CD4-positive, alpha-beta T cell treated with Interleukin-6 at 100 ng/mL for 8 hours (primary cell): ENCODE data around the gene PRR3.
A peak's percentile ranks its signal among the peaks of the same experiment; 100 is the strongest.

ENCODE experiments used
- DNase-seq: peaks from one replicate; pipeline ENCODE4 v3.0.0-alpha.2; 2020; ENCODE audit warnings: mixed read lengths, low spot score

The PRR3 gene

DNA sequence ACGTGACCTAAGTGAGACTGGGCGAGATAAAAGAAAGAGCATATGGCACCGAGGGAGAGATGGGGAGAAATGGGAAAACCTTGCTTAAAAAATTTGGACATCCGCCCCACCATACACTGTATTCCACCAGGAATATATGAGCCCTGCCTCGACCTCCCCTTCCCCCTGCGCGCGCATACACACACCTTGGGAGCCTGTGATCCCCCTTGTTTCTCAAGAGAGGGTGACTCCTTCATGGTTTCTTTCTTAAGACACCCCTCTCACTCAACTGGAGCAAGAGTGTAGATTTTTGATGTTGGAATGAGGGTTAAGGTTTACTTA lies 14.6 kb downstream of the PRR3 start:
- no peak for DNase-seq

DNA sequence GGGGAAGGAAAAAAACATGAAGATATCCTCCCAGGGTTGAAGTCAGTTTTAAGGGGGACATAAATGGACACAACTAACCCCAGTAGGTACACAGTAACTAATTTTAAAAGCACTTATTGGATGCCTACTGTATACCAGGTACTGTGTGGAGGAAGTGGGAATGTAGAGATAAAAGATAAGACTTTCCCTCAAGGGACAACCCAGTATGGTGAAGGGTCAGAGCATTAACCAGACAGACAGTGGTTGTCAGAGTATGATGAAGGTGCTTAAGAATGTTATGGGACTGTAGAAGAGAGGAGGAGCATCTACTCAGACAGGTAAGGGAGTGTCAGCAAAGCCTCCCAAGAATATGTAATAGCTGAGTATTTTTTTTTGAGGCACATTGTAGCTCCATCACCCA lies 15.1 kb downstream of the PRR3 start:
- DNase-seq, result no peak

- no peak for DNase-seq
Measured at GRCh38 chr6:30573113-30573512, 16.0 kb downstream of the PRR3 start.

- DNase-seq, result no peak
Measured at GRCh38 chr6:30578051-30578450, 21.0 kb downstream of the PRR3 start.

- DNase-seq, result no peak
Measured at GRCh38 chr6:30583921-30584320, 26.8 kb downstream of the PRR3 start.

- no peak for DNase-seq
Measured at GRCh38 chr6:30589754-30590358, 32.8 kb downstream of the PRR3 start.

DNA sequence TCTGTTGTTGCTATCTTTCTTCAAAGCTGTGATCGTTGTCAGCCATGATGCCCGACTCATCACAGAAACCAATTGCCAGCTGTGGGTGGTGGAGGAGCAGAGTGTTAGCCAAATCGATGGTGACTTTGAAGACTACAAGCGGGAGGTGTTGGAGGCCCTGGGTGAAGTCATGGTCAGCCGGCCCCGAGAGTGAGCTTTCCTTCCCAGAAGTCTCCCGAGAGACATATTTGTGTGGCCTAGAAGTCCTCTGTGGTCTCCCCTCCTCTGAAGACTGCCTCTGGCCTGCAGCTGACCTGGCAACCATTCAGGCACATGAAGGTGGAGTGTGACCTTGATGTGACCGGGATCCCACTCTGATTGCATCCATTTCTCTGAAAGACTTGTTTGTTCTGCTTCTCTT lies 33.4 kb downstream of the PRR3 start:
- no peak for DNase-seq

- DNase-seq, result no peak
Measured at GRCh38 chr6:30591008-30591407, 33.9 kb downstream of the PRR3 start.

- no peak for DNase-seq
Measured at GRCh38 chr6:30592287-30592686, 35.2 kb downstream of the PRR3 start.

DNA sequence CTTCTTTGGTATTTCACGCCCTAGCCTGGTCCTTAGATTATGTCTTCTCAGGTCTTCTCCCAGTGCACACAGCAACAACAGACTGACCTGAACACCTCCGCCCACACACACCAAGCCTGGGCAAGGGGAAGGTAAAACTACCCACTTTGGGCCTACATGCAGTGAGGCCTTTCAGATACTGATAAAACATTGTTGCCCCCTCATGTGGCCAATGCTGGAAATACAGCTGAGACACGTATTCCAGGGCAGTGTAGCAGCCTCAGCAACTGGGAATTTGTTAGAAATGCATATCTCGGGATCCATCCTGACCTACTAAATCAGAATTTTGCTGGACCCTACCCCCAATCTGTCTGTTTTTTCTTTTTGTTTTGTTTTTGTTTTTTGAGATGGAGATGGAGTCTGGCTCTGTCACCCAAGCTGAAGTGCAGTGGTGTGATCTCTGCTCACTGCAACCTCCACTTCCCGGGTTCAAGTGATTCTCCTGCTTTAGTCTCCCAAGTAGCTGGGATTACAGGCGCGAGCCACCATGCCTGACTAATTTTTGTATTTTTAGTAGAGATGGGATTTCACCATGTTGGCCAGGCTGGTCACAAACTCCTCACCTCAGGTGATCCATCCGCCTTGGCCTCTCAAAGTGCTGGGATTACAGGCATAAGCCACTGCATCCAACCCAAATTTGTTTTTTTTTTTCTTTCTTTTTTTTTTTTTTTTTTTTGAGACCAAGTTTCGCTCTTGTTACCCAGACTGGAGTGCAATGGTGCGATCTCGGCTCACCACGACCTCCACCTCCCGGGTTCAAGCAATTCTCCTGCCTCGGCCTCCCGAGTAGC lies 40.4 kb downstream of the PRR3 start:
- DNase-seq, result peak; percentile 72

GRCh38 chr6:30598912-30599624 lies 42.0 kb downstream of the PRR3 start:
- no peak for DNase-seq

DNA sequence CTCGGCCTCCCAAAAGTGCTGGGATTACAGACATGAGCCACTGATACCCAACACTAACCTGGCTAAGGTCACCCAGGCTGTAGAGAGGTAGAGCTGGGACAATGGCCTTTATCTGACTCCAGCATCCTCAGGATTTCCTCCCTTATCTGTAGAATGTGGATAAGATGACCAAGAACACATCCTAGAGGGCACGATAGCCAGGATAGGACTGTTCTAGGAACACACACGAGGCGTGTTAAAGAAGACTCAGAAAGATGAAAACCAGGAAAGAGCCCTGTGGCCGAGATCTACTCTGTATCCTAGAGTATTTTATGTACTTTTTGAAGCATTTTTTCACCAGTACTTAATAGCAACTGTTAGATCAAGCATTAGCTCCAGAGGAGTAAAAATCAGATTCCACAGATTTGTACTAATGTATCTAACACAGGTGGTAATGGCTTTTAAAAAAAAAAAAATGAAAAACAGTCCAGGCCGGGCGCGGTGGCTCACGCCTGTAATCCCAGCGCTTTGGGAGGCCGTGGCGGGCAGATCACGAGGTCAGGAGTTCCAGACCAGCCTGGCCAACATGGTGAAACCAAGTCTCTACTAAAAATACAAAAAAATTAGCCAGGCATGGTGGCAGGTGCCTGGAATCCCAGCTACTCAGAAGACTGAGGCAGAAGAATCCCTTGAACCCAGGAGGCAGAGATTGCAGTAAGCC lies 42.7 kb downstream of the PRR3 start:
- DNase-seq, result no peak

DNA sequence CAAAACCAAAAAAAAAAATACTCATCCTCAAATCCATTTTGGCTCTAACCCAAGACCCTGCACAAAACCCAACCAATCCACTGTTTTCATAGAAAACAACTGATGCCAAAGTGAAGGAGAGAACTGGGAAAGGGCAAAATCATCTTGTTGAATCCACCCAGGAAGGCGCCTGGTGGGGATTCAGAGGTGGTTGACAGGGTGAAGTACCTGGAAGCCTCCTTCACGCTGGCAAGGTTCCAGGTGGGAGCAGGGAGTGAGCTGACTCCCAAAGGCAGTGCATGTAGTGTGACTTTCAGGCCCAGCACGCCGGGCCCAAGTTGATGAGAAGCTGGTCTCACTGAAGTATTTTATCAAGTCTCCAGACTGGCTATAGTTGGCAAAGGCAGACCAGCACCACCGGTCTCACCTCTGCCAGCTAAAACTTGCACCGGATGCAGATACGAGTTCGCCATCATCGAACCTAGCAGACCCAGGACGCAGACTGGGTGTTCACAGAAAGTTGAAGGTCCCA lies 43.4 kb downstream of the PRR3 start:
- no peak for DNase-seq

- DNase-seq, result no peak
Measured at GRCh38 chr6:30601436-30601814, 44.3 kb downstream of the PRR3 start.

GRCh38 chr6:30601815-30602641 lies 44.9 kb downstream of the PRR3 start:
- no peak for DNase-seq

DNA sequence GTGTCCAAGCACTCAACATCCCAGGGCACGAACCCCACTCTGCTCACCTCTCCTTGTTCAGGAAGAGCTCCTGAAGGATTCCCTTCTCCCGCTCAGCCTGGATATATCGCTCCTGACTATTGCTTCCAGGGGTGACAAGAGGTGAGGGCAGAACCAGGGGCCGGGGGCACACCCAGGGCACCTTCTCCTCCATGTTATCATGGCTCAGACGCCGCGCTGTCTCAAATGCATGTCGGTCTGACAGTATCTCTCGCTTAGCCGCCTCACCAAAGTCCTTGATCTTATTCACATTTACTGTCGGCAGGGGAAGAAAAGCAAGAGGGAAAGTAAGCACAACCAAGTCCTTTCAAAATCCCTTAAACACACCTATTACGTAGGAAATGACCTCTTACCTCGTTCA lies 46.9 kb downstream of the PRR3 start:
- DNase-seq, result no peak

- no peak for DNase-seq
Measured at GRCh38 chr6:30610065-30610464, 53.0 kb downstream of the PRR3 start.

DNA sequence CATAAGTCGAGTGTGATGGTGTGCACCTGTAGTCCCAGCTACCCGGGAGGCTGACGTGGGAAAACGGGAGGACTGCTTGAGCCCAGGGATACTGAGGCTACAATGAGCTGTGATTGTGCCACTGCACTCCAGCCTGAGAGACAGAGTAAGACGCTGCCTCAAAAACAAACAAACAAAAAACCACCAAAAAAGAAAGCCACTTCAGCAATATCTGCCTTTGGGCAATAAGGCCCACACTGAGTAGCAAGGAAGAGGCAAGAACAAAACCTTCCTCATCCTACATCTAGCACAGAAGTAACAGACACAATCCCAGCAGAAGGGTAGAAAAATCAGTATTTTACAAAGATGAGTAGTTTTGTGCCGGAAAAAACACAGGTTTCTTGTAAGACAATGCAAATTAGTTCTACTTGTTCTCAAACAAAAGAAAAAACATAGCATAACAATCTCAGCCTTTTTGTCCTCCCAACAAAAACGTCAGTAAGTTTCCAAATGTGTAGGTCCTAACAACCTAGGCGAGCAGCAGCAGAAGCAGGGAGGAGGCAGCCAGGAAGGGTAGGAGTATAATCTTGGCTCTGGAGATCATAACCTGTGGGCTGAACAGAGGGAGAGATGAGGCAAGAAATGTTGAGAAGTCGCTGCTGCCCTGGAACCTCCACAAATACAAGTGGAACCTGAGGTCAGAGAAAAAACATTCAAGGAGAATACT lies 54.2 kb downstream of the PRR3 start:
- no peak for DNase-seq

DNA sequence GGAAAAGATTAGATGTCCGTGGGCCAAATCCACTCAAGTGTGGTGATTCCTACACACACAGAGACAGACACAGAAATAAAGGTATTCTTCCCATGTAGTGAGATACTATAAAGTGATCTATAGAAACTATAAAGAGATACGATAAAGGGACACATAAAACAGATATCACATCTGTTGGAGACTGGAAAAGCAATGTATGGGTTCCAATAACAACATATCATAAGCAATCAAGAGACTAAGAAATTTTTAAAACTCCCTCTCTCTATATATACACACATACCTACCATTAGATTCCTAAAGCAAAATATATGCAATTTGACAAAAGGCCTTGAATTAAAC lies 54.7 kb downstream of the PRR3 start:
- DNase-seq, result no peak

GRCh38 chr6:30612213-30612612 lies 55.1 kb downstream of the PRR3 start:
- no peak for DNase-seq

- no peak for DNase-seq
Measured at GRCh38 chr6:30612687-30613248, 55.7 kb downstream of the PRR3 start.
